HepG2 (cell line): ENCODE data around the gene TNFRSF6B. TPM values are rescaled to one million over a fixed set of nuclear protein-coding genes. Genes with fewer than 3 reads are reported as not detected.

Experiments used
- BRCA1 ChIP-seq: sonication (generic); formaldehyde crosslinking; IDR thresholded peaks from 2 replicates; pipeline ENCODE4 v1.4.0; 2020; ENCODE audit warnings: missing genetic modification reagents
- ERF ChIP-seq: IDR thresholded peaks from 2 replicates; pipeline ENCODE4 v1.6.1; 2018; ENCODE audit warnings: missing biosample characterization, missing genetic modification reagents
- GATA4 ChIP-seq: sonication (generic); IDR thresholded peaks from 2 replicates; pipeline ENCODE4 v1.6.1; 2016; ENCODE audit warnings: antibody characterized with exemption, low read depth, borderline replicate concordance
- GFI1 ChIP-seq: sonication (generic); formaldehyde crosslinking; IDR thresholded peaks from 2 replicates; pipeline ENCODE4 v1.5.0; 2020; ENCODE audit warnings: missing genetic modification reagents, mild to moderate bottlenecking, borderline replicate concordance
- IRF2 ChIP-seq: IDR thresholded peaks from 2 replicates; pipeline ENCODE4 v1.6.1; 2018; ENCODE audit warnings: missing genetic modification reagents, missing compliant biosample characterization
- KDM4B ChIP-seq: sonication (generic); formaldehyde crosslinking; IDR thresholded peaks from 2 replicates; pipeline ENCODE4 v1.4.0; 2020; ENCODE audit warnings: missing genetic modification reagents
- NFIC ChIP-seq: IDR thresholded peaks from 2 replicates; pipeline ENCODE4 v1.6.1; 2012; ENCODE audit warnings: mild to moderate bottlenecking, low read length, inconsistent platforms
- PRDM4 ChIP-seq: sonication (generic); formaldehyde crosslinking; IDR thresholded peaks from 2 replicates; pipeline ENCODE4 v1.9.0; 2021; ENCODE audit warnings: missing genetic modification reagents, borderline replicate concordance
- PRPF4 ChIP-seq: fragments of 200-400 bp; formaldehyde crosslinking; IDR thresholded peaks from 2 replicates; pipeline ENCODE4 v1.6.1; 2016; ENCODE audit warnings: low read length, low read depth; ENCODE audit not compliant: poor library complexity, severe bottlenecking
- SAFB2 ChIP-seq: sonication (generic); formaldehyde crosslinking; IDR thresholded peaks from 2 replicates; pipeline ENCODE4 v1.5.1; 2020; ENCODE audit warnings: missing genetic modification reagents, low read depth, mild to moderate bottlenecking, borderline replicate concordance
- SUZ12 ChIP-seq: fragments of 150-350 bp; IDR thresholded peaks from 2 replicates; pipeline ENCODE4 v1.6.1; 2014; ENCODE audit warnings: low read depth, low read length
- ZBTB10 ChIP-seq: sonication (generic); formaldehyde crosslinking; IDR thresholded peaks from 2 replicates; pipeline ENCODE4 v1.4.0; 2020; ENCODE audit warnings: missing genetic modification reagents, borderline replicate concordance
- ZNF20 ChIP-seq: sonication (generic); formaldehyde crosslinking; IDR thresholded peaks from 2 replicates; pipeline ENCODE4 v1.4.0; 2020; ENCODE audit warnings: mild to moderate bottlenecking, moderate library complexity, missing genetic modification reagents
- ZNF30 ChIP-seq: sonication (generic); formaldehyde crosslinking; IDR thresholded peaks from 2 replicates; pipeline ENCODE4 v1.5.0; 2020; ENCODE audit warnings: mild to moderate bottlenecking, missing genetic modification reagents
- ZNF34 ChIP-seq: sonication (generic); formaldehyde crosslinking; IDR thresholded peaks from 2 replicates; pipeline ENCODE4 v1.4.0; 2020; ENCODE audit warnings: mild to moderate bottlenecking, missing genetic modification reagents, borderline replicate concordance
- ZNF543 ChIP-seq: sonication (generic); formaldehyde crosslinking; IDR thresholded peaks from 2 replicates; pipeline ENCODE4 v1.4.0; 2020; ENCODE audit warnings: mild to moderate bottlenecking, missing genetic modification reagents
- ZNF607 ChIP-seq: sonication (generic); formaldehyde crosslinking; IDR thresholded peaks from 2 replicates; pipeline ENCODE4 v1.5.1; 2020; ENCODE audit warnings: missing genetic modification reagents, mild to moderate bottlenecking, borderline replicate concordance
- ZNF704 ChIP-seq: sonication (generic); formaldehyde crosslinking; IDR thresholded peaks from 2 replicates; pipeline ENCODE4 v1.8.1; 2023; ENCODE audit warnings: mild to moderate bottlenecking, inconsistent platforms, moderate library complexity, missing genetic modification reagents, borderline replicate concordance
- ZNF737 ChIP-seq: sonication (generic); formaldehyde crosslinking; IDR thresholded peaks from 2 replicates; pipeline ENCODE4 v1.5.0; 2020; ENCODE audit warnings: missing genetic modification reagents, mild to moderate bottlenecking, borderline replicate concordance
- ZNF749 ChIP-seq: sonication (generic); formaldehyde crosslinking; IDR thresholded peaks from 2 replicates; pipeline ENCODE4 v1.8.0; 2022; ENCODE audit warnings: mild to moderate bottlenecking, missing genetic modification reagents, moderate library complexity, borderline replicate concordance
- ZUFSP ChIP-seq: sonication (generic); formaldehyde crosslinking; IDR thresholded peaks from 2 replicates; pipeline ENCODE4 v1.9.0; 2021; ENCODE audit warnings: missing genetic modification reagents, mild to moderate bottlenecking, borderline replicate concordance
- polyA plus RNA-seq, 8 experiments: library from polyadenylated mRNA; depleted of rRNA in 3 of 8; stranded (reverse) in 7 of 8; unstranded in 1 of 8; fragments of >200 nt; fragmentation: Illumina TruSeq in 4 of 8; extraction: Trizol in 4 of 8; gene quantifications; 2 replicates each; pipeline versions ENCODE4 v1.2.1 to v1.2.3, GENCODE V29; 2011 to 2016; ENCODE audit warnings: low read depth in 4 of 8, missing spikeins in 1 of 8, mixed read lengths in 1 of 8; ENCODE audit not compliant: insufficient read depth in 1 of 8
- total RNA-seq, 5 experiments: library from RNA; depleted of rRNA; stranded (reverse); fragments of >200 nt; fragmentation: Illumina TruSeq; extraction: Trizol; gene quantifications; 2 replicates each; pipeline ENCODE4 v1.2.3, GENCODE V29; 2016; ENCODE audit warnings: low read depth in 1 of 5

Gene TNFRSF6B
- total and polyA plus RNA-seq, 2 of the 13 experiments (the other 11 are each of a cell fraction or from before 2014, with no cell fraction given): 0.24 TPM; not detected in 1

GRCh38 chr20:63737945-63738686 is 41.7 kb downstream of the TNFRSF6B start (continued):
- TF ChIP-seq ZUFSP (CRISPR knock-in tag) (no peak), PRDM4 (CRISPR knock-in tag) (no peak), GFI1 (CRISPR knock-in tag) (peak; percentile 76; the same call in 1 of the 2 replicates), ZNF20 (CRISPR knock-in tag) (no peak; the same call in 1 of the 2 replicates), ZNF30 (CRISPR knock-in tag) (peak; percentile 86; the same call in 1 of the 2 replicates), ZBTB10 (CRISPR knock-in tag) (peak; percentile 88), ZNF543 (peak; percentile 74), SUZ12 (no peak), BRCA1 (CRISPR knock-in tag) (peak; percentile 81; the same call in 1 of the 2 replicates), NFIC (no peak; the same call in 1 of the 2 replicates), ERF (CRISPR knock-in tag) (peak; percentile 54; the same call in 1 of the 2 replicates), IRF2 (CRISPR knock-in tag) (peak; percentile 74; the same call in 1 of the 2 replicates), PRPF4 (no peak), ZNF737 (peak; percentile 87), ZNF607 (peak; percentile 88; the same call in 1 of the 2 replicates), SAFB2 (CRISPR knock-in tag) (peak; percentile 87), GATA4 (peak; percentile 68; the same call in 1 of the 2 replicates), KDM4B (CRISPR knock-in tag) (peak; percentile 87), ZNF704 (CRISPR knock-in tag) (peak; percentile 53), ZNF34 (CRISPR knock-in tag) (peak; percentile 99; the same call in 1 of the 2 replicates), ZNF749 (CRISPR knock-in tag) (peak; percentile 90; the same call in 1 of the 2 replicates)
